Measurements from ENCODE around the gene CFAP410. TPM values are rescaled to one million over a fixed set of nuclear protein-coding genes. Genes with fewer than 3 reads are reported as not detected.

Gene CFAP410
- total RNA-seq, 1 donor from 2014 or later: 11.2 TPM

DNA sequence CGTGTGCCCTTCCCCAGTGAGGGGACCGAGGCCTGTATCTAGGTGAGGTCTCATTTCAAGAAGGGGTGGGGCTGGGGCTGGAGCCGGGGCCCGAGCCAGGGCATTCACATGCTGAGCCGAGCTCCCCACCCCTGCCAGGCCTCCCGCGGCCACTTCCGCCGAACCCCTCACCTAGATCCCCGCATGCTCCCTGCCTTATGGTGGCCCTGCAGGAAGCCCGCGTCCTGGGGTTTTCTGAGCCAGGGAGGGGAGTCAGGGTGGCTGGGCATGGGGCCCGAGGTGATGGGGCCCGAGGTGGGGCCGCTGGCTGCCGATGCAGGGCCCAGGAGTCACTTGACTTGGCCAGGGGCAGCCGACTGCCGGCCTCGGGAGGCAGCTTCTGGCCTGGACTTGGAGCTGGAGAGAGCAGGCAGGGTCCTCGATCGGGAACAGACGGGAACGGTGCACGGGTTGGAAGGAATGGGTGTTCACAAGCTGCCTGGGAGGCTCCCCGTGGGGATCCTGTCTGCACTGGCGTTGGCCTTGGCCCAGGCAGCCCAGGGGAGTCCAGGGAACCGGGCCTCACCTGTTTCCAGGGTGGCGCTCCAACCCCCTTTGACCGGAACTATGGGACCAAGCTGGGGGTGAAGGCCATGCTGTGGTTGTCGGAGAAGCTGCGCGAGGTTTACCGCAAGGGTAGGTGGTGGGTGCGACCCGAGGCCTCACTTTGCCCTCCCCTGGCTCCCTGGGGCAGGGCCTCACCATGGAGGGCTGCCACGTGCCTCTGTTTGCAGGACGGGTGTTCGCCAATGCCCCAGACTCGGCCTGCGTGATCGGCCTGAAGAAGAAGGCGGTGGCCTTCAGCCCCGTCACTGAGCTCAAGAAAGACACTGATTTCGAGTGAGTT is 13.6 kb downstream of the CFAP410 start:
- no peak for TF ChIP-seq CTCF (conservative IDR thresholded peaks at IDR 0.05; ENCODE audit: low read depth, low read length)
- DNase-seq (ENCODE audit: low read depth): no peak
- no peak overlapping the region for H3K4me3 ChIP-seq (ENCODE audit: low read depth, low read length)

- no peak overlapping the region for H3K4me3 ChIP-seq (ENCODE audit: low read depth, low read length)
- TF ChIP-seq CTCF (conservative IDR thresholded peaks at IDR 0.05; ENCODE audit: low read depth, low read length): no peak
- DNase-seq (ENCODE audit: low read depth): no peak
These were observed 14.4 kb downstream of the CFAP410 start for GRCh38 chr21:44324854-44325107.

DNA sequence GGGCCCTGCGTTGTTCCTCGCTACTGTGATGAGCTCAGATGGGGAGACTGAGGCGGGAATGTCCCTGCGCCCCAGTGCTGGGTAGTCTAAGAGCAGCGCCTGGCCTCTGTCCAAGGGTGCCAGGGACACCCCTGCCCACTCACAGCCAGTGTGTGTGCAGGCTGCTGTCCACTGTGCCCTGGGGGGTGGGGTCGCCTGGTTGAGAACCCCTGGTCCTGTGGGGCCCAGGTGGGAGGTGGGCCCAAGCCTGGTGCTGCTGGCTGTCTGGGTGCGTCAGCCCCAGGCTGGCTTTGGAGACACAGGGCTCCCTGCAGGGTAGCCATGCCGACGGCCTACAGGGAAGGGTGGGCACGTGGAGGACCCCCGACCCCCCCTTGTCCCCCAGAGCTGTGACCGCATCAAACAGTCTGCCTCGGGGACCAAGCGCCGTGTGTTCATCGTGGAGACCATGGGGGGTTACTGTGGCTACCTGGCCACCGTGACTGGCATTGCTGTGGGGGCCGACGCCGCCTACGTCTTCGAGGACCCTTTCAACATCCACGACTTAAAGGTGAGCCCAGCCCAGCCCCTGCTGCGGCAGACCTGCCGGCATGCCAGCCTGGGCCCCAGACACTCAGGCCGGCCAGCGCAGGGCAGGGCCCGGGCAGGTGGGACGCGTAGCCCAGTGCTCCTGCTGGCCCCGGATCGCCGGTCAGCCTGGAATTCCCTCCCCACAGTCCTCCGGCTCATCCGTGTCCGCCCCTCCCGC is 14.9 kb downstream of the CFAP410 start:
- no peak overlapping the region for H3K4me3 ChIP-seq (ENCODE audit: low read depth, low read length)
- TF ChIP-seq CTCF (conservative IDR thresholded peaks at IDR 0.05; ENCODE audit: low read depth, low read length): no peak
- no peak for DNase-seq (ENCODE audit: low read depth)

DNA sequence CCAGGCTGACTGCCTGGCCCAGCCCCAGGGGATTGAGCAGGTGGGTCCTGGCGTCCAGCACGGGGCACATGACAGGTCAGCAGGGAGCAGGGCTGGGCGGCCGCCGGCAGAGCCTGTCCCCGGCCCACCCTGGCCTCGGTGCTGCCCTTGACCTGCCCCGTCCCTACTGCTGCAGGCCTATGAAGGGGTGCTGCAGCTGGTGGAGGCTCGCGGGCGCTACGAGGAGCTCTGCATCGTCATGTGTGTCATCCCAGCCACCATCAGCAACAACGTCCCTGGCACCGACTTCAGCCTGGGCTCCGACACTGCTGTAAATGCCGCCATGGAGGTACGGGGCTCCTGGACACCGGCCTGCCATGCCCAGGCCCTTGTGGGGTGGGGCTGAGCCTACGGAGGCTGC is 15.6 kb downstream of the CFAP410 start:
- no peak for DNase-seq (ENCODE audit: low read depth)
- no peak overlapping the region for H3K4me3 ChIP-seq (ENCODE audit: low read depth, low read length)
- no peak for TF ChIP-seq CTCF (conservative IDR thresholded peaks at IDR 0.05; ENCODE audit: low read depth, low read length)

DNA sequence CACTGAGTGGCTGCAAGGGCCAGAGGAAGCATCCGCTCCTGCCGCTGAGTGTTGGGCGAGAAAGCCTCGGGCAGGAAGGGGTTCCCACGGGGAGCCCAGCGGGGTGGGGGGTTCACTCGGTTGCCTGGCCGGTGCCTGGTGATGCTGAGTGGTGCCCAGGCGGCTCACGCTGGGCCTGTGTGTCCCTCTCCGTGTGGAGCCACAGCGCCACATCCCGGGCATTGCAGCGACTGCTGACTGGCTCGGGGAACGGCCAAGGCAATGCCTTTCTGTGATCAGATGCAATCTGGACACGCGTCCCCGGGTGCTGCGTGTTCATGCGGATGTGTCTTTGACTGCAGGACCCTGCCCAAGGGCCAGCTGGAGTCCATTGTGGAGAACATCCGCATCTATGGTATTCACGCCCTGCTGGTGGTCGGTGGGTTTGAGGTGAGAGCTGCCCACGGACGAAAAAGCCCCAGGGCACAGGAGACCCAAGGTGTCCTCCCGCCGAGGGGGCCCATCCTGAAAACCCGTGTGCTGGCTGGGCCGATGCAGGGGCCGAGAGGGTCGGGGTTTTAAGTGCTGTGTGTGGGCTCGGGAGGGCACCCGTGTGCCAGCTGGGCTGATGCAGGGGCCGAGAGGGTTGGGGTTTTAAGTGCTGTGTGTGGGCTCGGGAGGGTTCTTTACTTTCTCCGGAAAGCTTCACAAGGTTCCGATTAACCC is 16.4 kb downstream of the CFAP410 start:
- no peak for TF ChIP-seq CTCF (conservative IDR thresholded peaks at IDR 0.05; ENCODE audit: low read depth, low read length)
- no peak for DNase-seq (ENCODE audit: low read depth)
- no peak overlapping the region for H3K4me3 ChIP-seq (ENCODE audit: low read depth, low read length)

GRCh38 chr21:44321846-44322450 is 17.2 kb downstream of the CFAP410 start:
- DNase-seq (ENCODE audit: low read depth): no peak
- no peak overlapping the region for H3K4me3 ChIP-seq (ENCODE audit: low read depth, low read length)
- no peak for TF ChIP-seq CTCF (conservative IDR thresholded peaks at IDR 0.05; ENCODE audit: low read depth, low read length)
